ENCODE data around the gene ANKRD30A. TPM values are rescaled to one million over a fixed set of nuclear protein-coding genes. Genes with fewer than 3 reads are reported as not detected.

ANKRD30A gene
- total RNA-seq, 3 donors from 2014 or later = not detected

DNA sequence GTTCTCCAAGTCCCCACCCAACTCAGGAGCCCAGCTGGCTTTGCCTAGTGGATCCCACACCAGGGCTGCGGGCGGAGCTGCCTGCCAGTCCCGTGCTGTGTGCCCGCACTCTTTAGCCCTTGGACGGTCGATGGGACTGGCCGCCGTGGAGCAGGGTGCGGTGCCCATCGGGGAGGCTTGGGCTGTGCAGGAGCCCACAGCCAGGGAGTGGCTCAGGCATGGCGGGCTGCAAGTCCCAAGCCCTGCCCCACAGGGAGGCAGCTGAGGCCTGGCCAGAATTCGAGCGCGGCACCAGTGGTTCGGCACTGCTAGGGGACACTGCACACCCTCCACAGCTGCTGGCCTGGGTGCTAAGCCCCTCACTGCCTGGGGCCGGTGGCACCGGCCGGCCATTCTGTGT, 159.7 kb downstream of the ANKRD30A start:
- no peak for DNase-seq
- ATAC-seq = no peak
- intact Hi-C loops (cut with DNase I, micrococcal nuclease) = no loop called here
- Histone ChIP-seq H3K4me3 (no peak overlapping the region), H3K4me1 (ENCODE audit: low read depth) (no peaks in the 10 kb centered on the region), H3K9me3 (peaks cover 72% of the 10 kb centered on the region), H3K36me3 (ENCODE audit: low read depth) (no peaks in the 10 kb centered on the region)
- TF ChIP-seq CTCF (IDR thresholded peaks at IDR 0.05) = no peak

GRCh38 chr10:37289833-37290464, 164.6 kb downstream of the ANKRD30A start:
- H3K9me3 ChIP-seq = peaks cover 53% of the 10 kb centered on the region
- DNase-seq = no peak
- no peak overlapping the region for H3K4me3 ChIP-seq
- no peak for TF ChIP-seq CTCF (IDR thresholded peaks at IDR 0.05)
- no peaks in the 10 kb centered on the region for H3K4me1 ChIP-seq (ENCODE audit: low read depth)
- intact Hi-C loops (cut with DNase I, micrococcal nuclease) = no loop called here
- H3K36me3 ChIP-seq (ENCODE audit: low read depth) = no peaks in the 10 kb centered on the region
- no peak for ATAC-seq

DNA sequence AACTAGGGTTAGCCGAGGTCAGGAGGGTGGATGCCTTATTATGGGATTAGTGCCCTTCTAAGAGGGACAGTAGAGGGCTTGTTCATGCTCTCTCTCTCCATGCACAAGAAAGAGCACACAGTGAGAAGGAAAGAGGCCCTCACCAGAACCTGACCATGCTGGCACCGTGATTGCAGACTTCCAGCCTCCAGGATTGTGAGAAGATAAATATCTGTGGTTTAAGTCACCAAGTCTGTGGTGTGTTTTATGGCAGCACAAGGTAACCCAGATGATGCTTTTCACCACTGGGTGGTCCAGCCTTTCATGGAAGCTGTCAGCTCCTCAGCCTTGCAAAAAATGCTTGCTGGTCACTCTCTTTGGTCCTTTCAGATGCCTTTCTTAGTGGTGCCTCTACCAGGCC, 175.9 kb downstream of the ANKRD30A start:
- no peak for TF ChIP-seq CTCF (IDR thresholded peaks at IDR 0.05)
- Histone ChIP-seq H3K4me3 (no peak overlapping the region), H3K9me3 (peaks cover 69% of the 10 kb centered on the region), H3K36me3 (ENCODE audit: low read depth) (no peaks in the 10 kb centered on the region), H3K4me1 (ENCODE audit: low read depth) (no peaks in the 10 kb centered on the region)
- DNase-seq (no peak), ATAC-seq (no peak)
- intact Hi-C loops (cut with DNase I, micrococcal nuclease) = no loop called here

GRCh38 chr10:37304036-37304435, 178.6 kb downstream of the ANKRD30A start:
- Histone ChIP-seq H3K4me3 (no peak overlapping the region), H3K36me3 (ENCODE audit: low read depth) (no peaks in the 10 kb centered on the region), H3K4me1 (ENCODE audit: low read depth) (no peaks in the 10 kb centered on the region), H3K9me3 (peaks cover 55% of the 10 kb centered on the region)
- intact Hi-C loops (cut with DNase I, micrococcal nuclease) = no loop called here
- DNase-seq (no peak), ATAC-seq (no peak)
- no peak for TF ChIP-seq CTCF (IDR thresholded peaks at IDR 0.05)

DNA sequence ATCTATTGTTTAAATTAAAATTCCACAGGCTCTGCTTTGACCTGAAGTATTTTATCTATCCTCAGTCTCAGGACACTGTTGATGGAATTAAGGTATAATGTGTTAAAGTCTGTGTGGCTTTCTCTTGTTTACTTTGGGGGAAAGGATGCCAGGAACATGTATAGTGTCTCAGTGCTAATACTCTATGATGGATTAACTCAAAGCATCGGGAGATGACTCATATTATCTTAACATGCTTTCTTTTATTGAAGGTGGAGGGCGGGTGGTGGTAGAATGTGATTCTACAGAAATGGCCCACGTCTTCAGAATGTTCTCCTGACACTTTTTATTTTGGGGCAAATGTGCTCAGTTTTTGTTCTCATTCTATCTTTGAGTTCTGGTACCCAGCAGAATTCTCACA, 189.0 kb downstream of the ANKRD30A start:
- H3K9me3 ChIP-seq = peaks cover 40% of the 10 kb centered on the region
- no peaks in the 10 kb centered on the region for H3K36me3 ChIP-seq (ENCODE audit: low read depth)
- intact Hi-C loops (cut with DNase I, micrococcal nuclease) = no loop called here
- no peaks in the 10 kb centered on the region for H3K4me1 ChIP-seq (ENCODE audit: low read depth)
- no peak for ATAC-seq
- no peak for DNase-seq
- H3K4me3 ChIP-seq = no peak overlapping the region
- TF ChIP-seq CTCF (IDR thresholded peaks at IDR 0.05) = no peak

GRCh38 chr10:37314862-37315261, 189.5 kb downstream of the ANKRD30A start:
- TF ChIP-seq CTCF (IDR thresholded peaks at IDR 0.05) = no peak
- Histone ChIP-seq H3K36me3 (ENCODE audit: low read depth) (no peaks in the 10 kb centered on the region), H3K9me3 (peaks cover 45% of the 10 kb centered on the region), H3K4me3 (no peak overlapping the region), H3K4me1 (ENCODE audit: low read depth) (no peaks in the 10 kb centered on the region)
- ATAC-seq = no peak
- DNase-seq = no peak
- intact Hi-C loops (cut with DNase I, micrococcal nuclease) = no loop called here
